GM10847 (cell line): Measurements from ENCODE around the gene HECW1.

Experiments used
- POLR2A ChIP-seq: IDR thresholded peaks from 2 replicates; pipeline ENCODE4 v1.6.1; 2011; ENCODE audit not compliant: insufficient read length; ENCODE audit errors: extremely low read depth

HECW1 gene

GRCh38 chr7:43431020-43431595, 318.7 kb downstream of the HECW1 start:
- TF ChIP-seq POLR2A: no peak

- no peak for TF ChIP-seq POLR2A
Observed at GRCh38 chr7:43433639-43434038, 321.2 kb downstream of the HECW1 start.

GRCh38 chr7:43437001-43437400, 324.6 kb downstream of the HECW1 start:
- no peak for TF ChIP-seq POLR2A

GRCh38 chr7:43438897-43439479, 326.5 kb downstream of the HECW1 start:
- no peak for TF ChIP-seq POLR2A

- TF ChIP-seq POLR2A: no peak
Observed at GRCh38 chr7:43439631-43440401, 327.4 kb downstream of the HECW1 start.

- no peak for TF ChIP-seq POLR2A
Observed at GRCh38 chr7:43441231-43442130, 329.0 kb downstream of the HECW1 start.

GRCh38 chr7:43443381-43443780, 330.9 kb downstream of the HECW1 start:
- TF ChIP-seq POLR2A: no peak

- no peak for TF ChIP-seq POLR2A
Observed at GRCh38 chr7:43444711-43445578, 332.5 kb downstream of the HECW1 start.

- TF ChIP-seq POLR2A: no peak
Observed at GRCh38 chr7:43449577-43449976, 337.1 kb downstream of the HECW1 start.

- TF ChIP-seq POLR2A: no peak
Observed at GRCh38 chr7:43450894-43451293, 338.4 kb downstream of the HECW1 start.

- no peak for TF ChIP-seq POLR2A
Observed at GRCh38 chr7:43454936-43455518, 342.6 kb downstream of the HECW1 start.

GRCh38 chr7:43456200-43456599, 343.8 kb downstream of the HECW1 start:
- TF ChIP-seq POLR2A: no peak

GRCh38 chr7:43458330-43459018, 346.0 kb downstream of the HECW1 start:
- no peak for TF ChIP-seq POLR2A

- TF ChIP-seq POLR2A: no peak
Observed at GRCh38 chr7:43459019-43459337, 346.5 kb downstream of the HECW1 start.
